Body of pancreas (tissue), 4 donors: ENCODE measurements around the gene TARM1.

Experiments used
- CTCF ChIP-seq, 7 experiments: fragments of 450-650 bp in 4 of 7; fragments of 200-600 bp in 3 of 7; sonication (generic) in 3 of 7; IDR thresholded peaks; one replicate each; pipeline ENCODE4 v1.5.1; 2016 to 2019; ENCODE audit warnings: antibody characterized with exemption in 7 of 7
- POLR2A ChIP-seq, 3 donors: fragments of 450-650 bp; IDR thresholded peaks; one replicate each; pipeline ENCODE4 v1.6.1; 2016; ENCODE audit warnings: antibody characterized with exemption in 3 of 3, mild to moderate bottlenecking in 2 of 3

- TF ChIP-seq CTCF (IDR thresholded peaks at IDR 0.05) = peak in 2 of 7 experiments; percentile 13 to 20
- TF ChIP-seq POLR2A (IDR thresholded peaks at IDR 0.05) = peak in 2 of 3 donors; percentile 80 to 82
These were observed 34.2 kb upstream of the TARM1 start, which contains the start of the genes PRPF31 and TFPT for GRCh38 chr19:54115109-54116063.
